SK-N-SH treated with all-trans-retinoic acid at 6 μM for 48 hours (cell line): ENCODE results near the gene TNS1.

Experiments
- ATAC-seq: fragments of 200-7000 bp; cut with Tn5 transposase; 3 replicates; pipeline ENCODE4 v1.9.1; 2020; ENCODE audit warnings: mild to moderate bottlenecking, moderate library complexity
- ARNTL ChIP-seq: fragments of 450-650 bp; formaldehyde crosslinking; IDR thresholded peaks from 2 replicates; pipeline ENCODE4 v1.5.0; 2020; ENCODE audit warnings: low read depth, mild to moderate bottlenecking, moderate library complexity, borderline replicate concordance
- CREB5 ChIP-seq: fragments of 250-450 bp; sonication (Bioruptor Pico); IDR thresholded peaks from 2 replicates; pipeline ENCODE4 v1.5.1; 2020; ENCODE audit warnings: low read depth, mild to moderate bottlenecking, moderate library complexity
- CSDC2 ChIP-seq: fragments of 250-450 bp; sonication (Bioruptor Pico); IDR thresholded peaks from 2 replicates; pipeline ENCODE4 v1.5.0; 2020; ENCODE audit warnings: mild to moderate bottlenecking, moderate library complexity
- CSRNP3 ChIP-seq: fragments of 250-450 bp; sonication (Bioruptor Pico); IDR thresholded peaks from 2 replicates; pipeline ENCODE4 v1.5.1; 2021; ENCODE audit warnings: mild to moderate bottlenecking, moderate library complexity
- ESRRG ChIP-seq: fragments of 250-450 bp; sonication (Bioruptor Pico); IDR thresholded peaks from 2 replicates; pipeline ENCODE4 v1.6.1; 2021; ENCODE audit warnings: mild to moderate bottlenecking
- GLIS3 ChIP-seq: fragments of 250-450 bp; sonication (Bioruptor Pico); IDR thresholded peaks from 2 replicates; pipeline ENCODE4 v1.5.0; 2020; ENCODE audit warnings: mild to moderate bottlenecking, moderate library complexity
- ISL1 ChIP-seq: fragments of 250-450 bp; sonication (Bioruptor Pico); IDR thresholded peaks from 2 replicates; pipeline ENCODE4 v2.1.2; 2022; ENCODE audit warnings: mild to moderate bottlenecking, moderate library complexity
- PATZ1 ChIP-seq: fragments of 250-450 bp; sonication (Bioruptor Pico); IDR thresholded peaks from 2 replicates; pipeline ENCODE4 v1.8.0; 2020; ENCODE audit warnings: mild to moderate bottlenecking, moderate library complexity, borderline replicate concordance
- POU6F1 ChIP-seq: fragments of 250-450 bp; sonication (Bioruptor Pico); IDR thresholded peaks from 2 replicates; pipeline ENCODE4 v1.8.0; 2021; ENCODE audit warnings: low read depth, mild to moderate bottlenecking, moderate library complexity, borderline replicate concordance
- PPARA ChIP-seq: fragments of 250-450 bp; sonication (Bioruptor Pico); IDR thresholded peaks from 2 replicates; pipeline ENCODE4 v1.5.0; 2020; ENCODE audit warnings: mild to moderate bottlenecking, borderline replicate concordance
- SNAI2 ChIP-seq: fragments of 250-450 bp; sonication (Bioruptor Pico); IDR thresholded peaks from 2 replicates; pipeline ENCODE4 v1.5.0; 2020; ENCODE audit warnings: mild to moderate bottlenecking, moderate library complexity
- TCF4 ChIP-seq: fragments of 250-450 bp; sonication (Bioruptor Pico); IDR thresholded peaks from 2 replicates; pipeline ENCODE4 v1.8.0; 2021; ENCODE audit warnings: mild to moderate bottlenecking, moderate library complexity, borderline replicate concordance
- TSHZ2 ChIP-seq: fragments of 250-450 bp; sonication (Bioruptor Pico); IDR thresholded peaks from 2 replicates; pipeline ENCODE4 v1.5.0; 2020; ENCODE audit warnings: mild to moderate bottlenecking, moderate library complexity
- ZC3H10 ChIP-seq: fragments of 250-450 bp; sonication (Bioruptor Pico); IDR thresholded peaks from 2 replicates; pipeline ENCODE4 v1.5.1; 2021; ENCODE audit warnings: mild to moderate bottlenecking, moderate library complexity
- ZFP3 ChIP-seq: fragments of 250-450 bp; sonication (Bioruptor Pico); IDR thresholded peaks from 2 replicates; pipeline ENCODE4 v1.5.0; 2020; ENCODE audit warnings: mild to moderate bottlenecking, moderate library complexity
- ZNF70 ChIP-seq: fragments of 450-650 bp; formaldehyde crosslinking; IDR thresholded peaks from 2 replicates; pipeline ENCODE4 v1.5.0; 2020; ENCODE audit warnings: mild to moderate bottlenecking, moderate library complexity

Gene TNS1

GRCh38 chr2:217924346-217924901, 78.4 kb downstream of the TNS1 start (continued):
- no peak for TF ChIP-seq CREB5 (CRISPR knock-in tag)
- no peak for TF ChIP-seq ISL1 (CRISPR knock-in tag)
- TF ChIP-seq, all 23 proteins: peak for 0

- ATAC-seq: no peak
Measured at GRCh38 chr2:217923007-217923686, 79.6 kb downstream of the TNS1 start.

More at GRCh38 chr2:217923007-217923686, 79.6 kb downstream of the TNS1 start:
- no peak for TF ChIP-seq ZC3H10 (CRISPR knock-in tag)
- no peak for TF ChIP-seq TCF4
- no peak for TF ChIP-seq SNAI2 (CRISPR knock-in tag)
- no peak for TF ChIP-seq GLIS3
- TF ChIP-seq CSDC2: no peak
- no peak for TF ChIP-seq ZFP3 (CRISPR knock-in tag)
- TF ChIP-seq CSRNP3: no peak
- no peak for TF ChIP-seq ZNF70 (CRISPR knock-in tag)
- TF ChIP-seq PPARA: no peak
- no peak for TF ChIP-seq PATZ1 (CRISPR knock-in tag)
- no peak for TF ChIP-seq TSHZ2 (CRISPR knock-in tag)
- no peak for TF ChIP-seq ISL1 (CRISPR knock-in tag)
- TF ChIP-seq ESRRG (CRISPR knock-in tag): no peak
- TF ChIP-seq POU6F1 (CRISPR knock-in tag): no peak
- no peak for TF ChIP-seq CREB5 (CRISPR knock-in tag)
- TF ChIP-seq ARNTL (CRISPR knock-in tag): no peak
- TF ChIP-seq, all 23 proteins: peak for 0
